Keratinocyte (primary cell): ENCODE results near the gene NUDT3. TPM values are rescaled to one million over a fixed set of nuclear protein-coding genes. Genes with fewer than 3 reads are reported as not detected.
"Not testable (repeated sequence)": the region's sequence is repeated elsewhere in the genome, so short reads cannot be mapped to it uniquely, and the experiment has no call there.

Source experiments
- DNase-seq: peaks from one replicate; pipeline ENCODE4 v3.0.0-alpha.2; 2011; ENCODE audit warnings: low read depth, missing footprints, low spot score
- FAIRE-seq: peaks from 2 replicates; lab custom pipeline; 2011; peaks lifted over from hg19 to GRCh38; lab: Jason Lieb, UNC
- H2AFZ ChIP-seq: 2 replicates; pipeline ENCODE4 v1.6.0; 2012; ENCODE audit warnings: low read length, control low read depth, inconsistent platforms; ENCODE audit not compliant: control insufficient read depth
- H3K27ac ChIP-seq: 2 replicates; pipeline ENCODE4 v1.5.1; 2011; ENCODE audit warnings: low read length; ENCODE audit not compliant: control insufficient read depth, insufficient read depth
- H3K27me3 ChIP-seq: 3 replicates; pipeline ENCODE4 v1.6.0; 2011; ENCODE audit warnings: low read length; ENCODE audit not compliant: control insufficient read depth, insufficient read depth; ENCODE audit errors: extremely low read depth
- H3K36me3 ChIP-seq, 2 experiments: 2 replicates in 1 of 2; 3 replicates in 1 of 2; pipeline ENCODE4 v1.5.1; 2011; ENCODE audit warnings: low read length in 2 of 2, mild to moderate bottlenecking in 1 of 2; ENCODE audit not compliant: control insufficient read depth in 2 of 2, insufficient read depth in 2 of 2; ENCODE audit errors: extremely low read depth in 1 of 2
- H3K4me1 ChIP-seq: 3 replicates; pipeline ENCODE4 v1.5.1; 2011; ENCODE audit warnings: low read length; ENCODE audit not compliant: control insufficient read depth, insufficient read depth; ENCODE audit errors: extremely low read depth
- H3K4me2 ChIP-seq: 3 replicates; pipeline ENCODE4 v1.6.0; 2011; ENCODE audit warnings: low read depth, low read length; ENCODE audit not compliant: control insufficient read depth, insufficient read depth; ENCODE audit errors: extremely low read depth
- H3K4me3 ChIP-seq, 3 experiments: fragments of 200-600 bp in 1 of 3; sonication (generic) in 1 of 3; 2 replicates in 2 of 3; 3 replicates in 1 of 3; pipeline ENCODE4 v1.5.1; 2011 to 2016; ENCODE audit warnings: low read length in 3 of 3, mild to moderate bottlenecking in 3 of 3, control low read depth in 2 of 3, inconsistent platforms in 1 of 3, low read depth in 1 of 3, mixed read lengths in 1 of 3, mixed run types in 1 of 3, moderate library complexity in 1 of 3; ENCODE audit not compliant: control insufficient read depth in 2 of 3, insufficient read depth in 2 of 3; ENCODE audit errors: extremely low read depth in 1 of 3
- H3K79me2 ChIP-seq: 2 replicates; pipeline ENCODE4 v1.6.0; 2012; ENCODE audit warnings: low read length; ENCODE audit not compliant: control insufficient read depth, insufficient read depth
- H3K9ac ChIP-seq: 3 replicates; pipeline ENCODE4 v1.6.0; 2011; ENCODE audit warnings: low read length; ENCODE audit not compliant: control insufficient read depth, insufficient read depth; ENCODE audit errors: extremely low read depth
- H3K9me1 ChIP-seq: 3 replicates; pipeline ENCODE4 v1.6.0; 2011; ENCODE audit warnings: low read length; ENCODE audit not compliant: control insufficient read depth, insufficient read depth; ENCODE audit errors: extremely low read depth
- H3K9me3 ChIP-seq: 2 replicates; pipeline ENCODE4 v1.5.1; 2012; ENCODE audit warnings: low read depth, low read length; ENCODE audit not compliant: control insufficient read depth
- H4K20me1 ChIP-seq: 3 replicates; pipeline ENCODE4 v1.6.0; 2011; ENCODE audit warnings: low read length; ENCODE audit not compliant: control insufficient read depth, insufficient read depth; ENCODE audit errors: extremely low read depth
- EZH2 ChIP-seq: IDR thresholded peaks from one replicate; pipeline ENCODE4 v1.6.1; 2012; ENCODE audit warnings: inconsistent platforms, mild to moderate bottlenecking, low read length, moderate library complexity
- dilution Hi-C: fragments of 300-500 bp; cut with MboI; formaldehyde crosslinking; loops from one replicate; pipeline ENCODE4 v1.7.0; 2020; ENCODE audit warnings: low sequenced_read_pairs; ENCODE audit not compliant: extremely low pct_ligation_motif_present
- polyA plus RNA-seq, 5 experiments: library from polyadenylated mRNA; depleted of rRNA in 3 of 5; stranded (reverse) in 3 of 5; stranded (forward) in 1 of 5; unstranded in 1 of 5; fragments of >200 nt; gene quantifications; 1 replicate in 1 of 5; 2 replicates in 3 of 5; 3 replicates in 1 of 5; pipeline versions ENCODE4 v1.2.1 to v1.2.3, GENCODE V29; 2011 to 2012; ENCODE audit warnings: missing spikeins in 2 of 5, low read depth in 1 of 5, low replicate concordance in 1 of 5
- TF ChIP-seq, protein P1 (sequence below), 3 experiments: IDR thresholded peaks in 1 of 3; conservative IDR thresholded peaks in 1 of 3; optimal IDR thresholded peaks in 1 of 3; 2 replicates in 2 of 3; 3 replicates in 1 of 3; pipeline versions ENCODE3 to v1.5.1; 2011; ENCODE audit warnings: low read length in 3 of 3, mild to moderate bottlenecking in 3 of 3, moderate library complexity in 2 of 3, control low read depth in 1 of 3, inconsistent platforms in 1 of 3; ENCODE audit not compliant: insufficient read depth in 2 of 3; ENCODE audit errors: extremely low read depth in 1 of 3

The NUDT3 gene
- polyA plus RNA-seq, 1 donor (not counting 4 experiments of a cell fraction or from before 2014, with no cell fraction given), result 16.5 TPM

DNA sequence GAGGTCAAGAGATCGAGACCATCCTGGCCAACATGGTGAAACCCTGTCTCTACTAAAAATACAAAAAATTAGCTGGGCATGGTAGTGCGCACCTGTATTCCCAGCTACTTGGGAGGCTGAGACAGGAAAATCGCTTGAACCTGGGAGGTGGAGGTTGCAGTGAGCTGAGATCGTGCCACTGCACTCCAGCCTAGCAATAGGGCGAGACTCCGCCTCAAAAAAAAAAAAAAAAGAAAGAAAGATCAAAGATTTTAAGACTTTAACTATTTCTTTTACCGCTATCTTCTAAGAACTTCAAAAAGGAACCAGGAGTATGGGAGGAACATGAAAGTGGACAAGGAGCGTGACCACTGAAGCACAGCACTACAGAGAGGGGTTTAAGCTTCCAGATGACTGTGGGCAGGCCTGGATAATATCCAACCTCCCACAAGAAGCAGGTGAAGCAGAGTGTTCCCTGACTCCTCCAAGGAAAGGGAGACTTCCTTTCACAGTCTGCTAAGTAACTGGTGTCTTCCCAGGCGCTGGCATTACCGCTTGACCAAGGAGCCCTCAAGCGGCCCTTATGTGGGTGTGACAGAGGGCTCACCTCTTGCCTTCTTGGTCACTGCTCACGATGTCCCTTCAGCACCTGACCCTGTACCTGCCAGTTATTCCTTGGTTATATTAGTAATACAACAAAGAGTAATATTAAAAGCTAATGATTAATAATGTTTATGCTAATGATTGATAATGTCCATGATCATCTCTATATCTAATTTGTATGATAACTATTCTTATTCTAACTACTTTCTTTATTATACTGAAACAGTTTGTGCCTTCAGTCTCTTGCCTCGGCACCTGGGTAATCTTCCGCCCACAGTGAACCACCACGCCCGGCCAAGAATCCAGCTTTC lies 64.9 kb downstream of the NUDT3 start:
- H3K9me3 ChIP-seq, DNase-seq, dilution Hi-C loops, H3K4me2 ChIP-seq, H3K4me1 ChIP-seq, H4K20me1 ChIP-seq, H3K36me3 ChIP-seq, H3K9me1 ChIP-seq, H3K4me3 ChIP-seq, H3K27me3 ChIP-seq, H2AFZ ChIP-seq, FAIRE-seq, H3K27ac ChIP-seq, H3K9ac ChIP-seq, H3K79me2 ChIP-seq: not testable (repeated sequence)

DNA sequence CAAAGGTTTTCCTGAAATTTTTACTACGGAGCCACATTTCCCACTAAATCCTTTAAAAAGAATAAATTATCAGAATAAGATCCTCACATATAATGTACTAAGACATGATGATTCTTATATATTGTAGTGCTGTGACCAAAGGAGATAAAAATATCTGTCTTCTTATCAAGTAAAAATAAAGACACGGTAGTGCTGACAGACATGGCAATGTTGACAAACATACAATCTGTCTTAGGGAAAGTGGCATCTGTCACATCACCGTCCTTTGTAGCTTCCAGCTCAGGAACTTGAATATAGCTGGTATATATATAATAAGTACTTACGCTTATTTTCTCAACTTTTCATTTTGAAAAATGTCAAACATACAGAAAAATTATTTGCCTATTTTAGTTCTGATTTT lies 66.8 kb downstream of the NUDT3 start:
- peaks cover 14% of the 10 kb centered on the region for H3K79me2 ChIP-seq
- no peak overlapping the region for H3K4me3 ChIP-seq
- FAIRE-seq (no peak), DNase-seq (no peak)
- H3K27me3 ChIP-seq, result no peaks in the 10 kb centered on the region
- no peak overlapping the region for H3K27ac ChIP-seq
- TF ChIP-seq, protein P1, sequence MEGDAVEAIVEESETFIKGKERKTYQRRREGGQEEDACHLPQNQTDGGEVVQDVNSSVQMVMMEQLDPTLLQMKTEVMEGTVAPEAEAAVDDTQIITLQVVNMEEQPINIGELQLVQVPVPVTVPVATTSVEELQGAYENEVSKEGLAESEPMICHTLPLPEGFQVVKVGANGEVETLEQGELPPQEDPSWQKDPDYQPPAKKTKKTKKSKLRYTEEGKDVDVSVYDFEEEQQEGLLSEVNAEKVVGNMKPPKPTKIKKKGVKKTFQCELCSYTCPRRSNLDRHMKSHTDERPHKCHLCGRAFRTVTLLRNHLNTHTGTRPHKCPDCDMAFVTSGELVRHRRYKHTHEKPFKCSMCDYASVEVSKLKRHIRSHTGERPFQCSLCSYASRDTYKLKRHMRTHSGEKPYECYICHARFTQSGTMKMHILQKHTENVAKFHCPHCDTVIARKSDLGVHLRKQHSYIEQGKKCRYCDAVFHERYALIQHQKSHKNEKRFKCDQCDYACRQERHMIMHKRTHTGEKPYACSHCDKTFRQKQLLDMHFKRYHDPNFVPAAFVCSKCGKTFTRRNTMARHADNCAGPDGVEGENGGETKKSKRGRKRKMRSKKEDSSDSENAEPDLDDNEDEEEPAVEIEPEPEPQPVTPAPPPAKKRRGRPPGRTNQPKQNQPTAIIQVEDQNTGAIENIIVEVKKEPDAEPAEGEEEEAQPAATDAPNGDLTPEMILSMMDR (optimal IDR thresholded peaks at IDR 0.05 in 1 of 3, IDR thresholded peaks at IDR 0.05 in 1 of 3, conservative IDR thresholded peaks at IDR 0.05 in 1 of 3; ENCODE audit: extremely low read depth in 1 of 3, insufficient read depth in 2 of 3, low read length in 3 of 3), result no peak
- no peak for TF ChIP-seq EZH2
- H2AFZ ChIP-seq, result no peak overlapping the region
- no peaks in the 10 kb centered on the region for H3K4me1 ChIP-seq
- no peak overlapping the region for H3K9ac ChIP-seq
- H3K9me1 ChIP-seq, result no peaks in the 10 kb centered on the region
- no peaks in the 10 kb centered on the region for H3K9me3 ChIP-seq
- H4K20me1 ChIP-seq, result no peaks in the 10 kb centered on the region
- H3K36me3 ChIP-seq, result no peaks in the 10 kb centered on the region
- no peak overlapping the region for H3K4me2 ChIP-seq
- dilution Hi-C loops, result no loop called here
